Measurements from ENCODE around the gene SRSF6. TPM values are rescaled to one million over a fixed set of nuclear protein-coding genes. Genes with fewer than 3 reads are reported as not detected.

The SRSF6 gene
- total RNA-seq, 1 experiment from 2014 or later, result 77.3 TPM

- H3K79me2 ChIP-seq (ENCODE audit: low read length), result peaks cover 44% of the 10 kb centered on the region
- H3K9me3 ChIP-seq (ENCODE audit: low read length), result no peaks in the 10 kb centered on the region
- intact Hi-C loops (cut with micrococcal nuclease), result no loop called here
- peaks cover 5% of the 10 kb centered on the region for H3K4me1 ChIP-seq (ENCODE audit: insufficient read depth, low read length)
- no peak overlapping the region for H3K4me2 ChIP-seq (ENCODE audit: low read length)
- no peak overlapping the region for H2AFZ ChIP-seq (ENCODE audit: low read length)
- BruUV-seq (replicated peaks), result no TSS peak
- H3K36me3 ChIP-seq (ENCODE audit: low read depth, low read length), result peaks cover 58% of the 10 kb centered on the region
- H3K27ac ChIP-seq (ENCODE audit: low read length), result no peak overlapping the region
- no peaks in the 10 kb centered on the region for H3K27me3 ChIP-seq (ENCODE audit: low read length)
- TF ChIP-seq CTCF (conservative IDR thresholded peaks at IDR 0.05; ENCODE audit: low read depth, low read length), result no peak
- TF ChIP-seq EZH2 (IDR thresholded peaks at IDR 0.05; ENCODE audit: low read length, unreplicated experiment), result no peak
- no peak for TF ChIP-seq EZH2phosphoT487 (IDR thresholded peaks at IDR 0.05; ENCODE audit: borderline replicate concordance, low read length)
- peaks cover 51% of the 10 kb centered on the region for H4K20me1 ChIP-seq (ENCODE audit: low read length)
- no peak for ATAC-seq
- H3F3A ChIP-seq (ENCODE audit: low read length, unreplicated experiment), result peaks cover 13% of the 10 kb centered on the region
- CTCF ChIA-PET, result no interaction called here
- H3K9me2 ChIP-seq (replicated peaks; ENCODE audit: low read length), result no peaks in the 10 kb centered on the region
- no peak overlapping the region for H3K9ac ChIP-seq (ENCODE audit: low read length)
- no peak overlapping the region for H3K4me3 ChIP-seq (ENCODE audit: low read length)
- POLR2A ChIA-PET (ENCODE audit: unreplicated experiment), result no interaction called here
- DNase-seq, result no peak
These were observed 6.6 kb downstream of the SRSF6 start for GRCh38 chr20:43464219-43464790.

- peaks cover 31% of the 10 kb centered on the region for H3K79me2 ChIP-seq (ENCODE audit: low read length)
- no peak overlapping the region for H3K9ac ChIP-seq (ENCODE audit: low read length)
- ATAC-seq (no peak), DNase-seq (no peak)
- no peaks in the 10 kb centered on the region for H3K9me2 ChIP-seq (replicated peaks; ENCODE audit: low read length)
- no peak for TF ChIP-seq EZH2phosphoT487 (IDR thresholded peaks at IDR 0.05; ENCODE audit: borderline replicate concordance, low read length)
- peaks cover 45% of the 10 kb centered on the region for H3K36me3 ChIP-seq (ENCODE audit: low read depth, low read length)
- H3F3A ChIP-seq (ENCODE audit: low read length, unreplicated experiment), result peaks cover 13% of the 10 kb centered on the region
- no peaks in the 10 kb centered on the region for H3K27me3 ChIP-seq (ENCODE audit: low read length)
- ChIA-PET CTCF (interaction anchor here (1.7 kb wide), 1 partner anchor 17 kb away, joined by 4 read pairs; no protein-coding TSS in a partner anchor), POLR2A (ENCODE audit: unreplicated experiment) (no interaction called here)
- no peak overlapping the region for H3K27ac ChIP-seq (ENCODE audit: low read length)
- H3K4me2 ChIP-seq (ENCODE audit: low read length), result no peak overlapping the region
- H3K9me3 ChIP-seq (ENCODE audit: low read length), result no peaks in the 10 kb centered on the region
- H3K4me3 ChIP-seq (ENCODE audit: low read length), result no peak overlapping the region
- H4K20me1 ChIP-seq (ENCODE audit: low read length), result peaks cover 38% of the 10 kb centered on the region
- BruUV-seq (replicated peaks), result no TSS peak
- no peak overlapping the region for H2AFZ ChIP-seq (ENCODE audit: low read length)
- peaks cover 5% of the 10 kb centered on the region for H3K4me1 ChIP-seq (ENCODE audit: insufficient read depth, low read length)
- intact Hi-C loops (cut with micrococcal nuclease), result no loop called here
These were observed 7.9 kb downstream of the SRSF6 start for GRCh38 chr20:43465625-43465943.

- Histone ChIP-seq H3K4me3 (ENCODE audit: low read length) (no peak overlapping the region), H3K9me2 (replicated peaks; ENCODE audit: low read length) (no peaks in the 10 kb centered on the region), H3K9me3 (ENCODE audit: low read length) (no peaks in the 10 kb centered on the region), H2AFZ (ENCODE audit: low read length) (no peak overlapping the region), H3F3A (ENCODE audit: low read length, unreplicated experiment) (peaks cover 10% of the 10 kb centered on the region), H3K9ac (ENCODE audit: low read length) (no peak overlapping the region), H3K27ac (ENCODE audit: low read length) (no peak overlapping the region), H4K20me1 (ENCODE audit: low read length) (peaks cover 18% of the 10 kb centered on the region), H3K4me1 (ENCODE audit: insufficient read depth, low read length) (peaks cover 8% of the 10 kb centered on the region), H3K27me3 (ENCODE audit: low read length) (no peaks in the 10 kb centered on the region), H3K36me3 (ENCODE audit: low read depth, low read length) (peaks cover 25% of the 10 kb centered on the region), H3K79me2 (ENCODE audit: low read length) (peaks cover 11% of the 10 kb centered on the region), H3K4me2 (ENCODE audit: low read length) (no peak overlapping the region)
- no TSS peak for BruUV-seq (replicated peaks)
- POLR2A ChIA-PET (ENCODE audit: unreplicated experiment), result no interaction called here
- TF ChIP-seq EZH2 (IDR thresholded peaks at IDR 0.05; ENCODE audit: low read length, unreplicated experiment), result no peak
- TF ChIP-seq CTCF (conservative IDR thresholded peaks at IDR 0.05; ENCODE audit: low read depth, low read length), result no peak
- TF ChIP-seq EZH2phosphoT487 (IDR thresholded peaks at IDR 0.05; ENCODE audit: borderline replicate concordance, low read length), result no peak
- CTCF ChIA-PET, result no interaction called here
- ATAC-seq, result no peak
- intact Hi-C loops (cut with micrococcal nuclease), result no loop called here
- no peak for DNase-seq
These were observed 9.9 kb downstream of the SRSF6 start for GRCh38 chr20:43467589-43467988.
